Caco-2 (cell line): ENCODE data around the gene ADAM12. TPM values are rescaled to one million over a fixed set of nuclear protein-coding genes. Genes with fewer than 3 reads are reported as not detected.

ENCODE experiments used
- BruUV-seq: library from RNA; stranded (reverse); fragments of 400-500 nt; replicated peaks from 2 replicates; lab custom pipeline; 2021; lab: Mats Ljungman, UMichigan
- CTCF ChIA-PET: fragments of 300-600 bp; sonication (Branson Sonifier 250); formaldehyde crosslinking; loops from one replicate; lab custom pipeline; 2022; ENCODE audit warnings: antibody characterized with exemption; lab: Charles Lee
- POLR2A ChIA-PET: fragments of 300-600 bp; sonication (Branson Sonifier 250); formaldehyde crosslinking; loops from one replicate; lab custom pipeline; 2022; ENCODE audit warnings: antibody characterized with exemption; lab: Charles Lee
- DNase-seq, 2 experiments: peaks; one replicate each; pipeline versions ENCODE4 v3.0.0 to v3.0.0-alpha.2; 2020 to 2022
- H3K27me3 ChIP-seq: replicated peaks from 2 replicates; pipeline ENCODE4 v1.6.0; 2011; ENCODE audit warnings: low read length; ENCODE audit not compliant: control insufficient read depth, insufficient read depth
- H3K36me3 ChIP-seq: 2 replicates; pipeline ENCODE4 v1.5.1; 2011; ENCODE audit warnings: low read length; ENCODE audit not compliant: control insufficient read depth, insufficient read depth
- H3K4me1 ChIP-seq: fragments of 250-450 bp; sonication (Bioruptor Pico); 2 replicates; pipeline ENCODE4 v1.5.1; 2020; ENCODE audit warnings: mild to moderate bottlenecking
- H3K4me3 ChIP-seq: 2 replicates; pipeline ENCODE4 v1.5.1; 2011; ENCODE audit warnings: low read depth, mild to moderate bottlenecking, control low read depth, low read length
- H3K9me3 ChIP-seq: fragments of 250-450 bp; sonication (Bioruptor Pico); 2 replicates; pipeline ENCODE4 v1.5.1; 2020; ENCODE audit warnings: mild to moderate bottlenecking, moderate library complexity
- H3K27ac Mint-ChIP-seq: one replicate; pipeline ENCODE4 v1.8.0; 2022; ENCODE audit warnings: mixed read lengths; ENCODE audit not compliant: unreplicated experiment
- H3K27me3 Mint-ChIP-seq: one replicate; pipeline ENCODE4 v1.8.0; 2022; ENCODE audit warnings: mixed read lengths; ENCODE audit not compliant: insufficient read depth, unreplicated experiment
- H3K36me3 Mint-ChIP-seq: one replicate; pipeline ENCODE4 v1.8.0; 2022; ENCODE audit warnings: mild to moderate bottlenecking, mixed read lengths; ENCODE audit not compliant: insufficient read depth, unreplicated experiment
- H3K4me1 Mint-ChIP-seq: one replicate; pipeline ENCODE4 v1.8.0; 2022; ENCODE audit warnings: low read depth, mixed read lengths; ENCODE audit not compliant: unreplicated experiment
- H3K4me3 Mint-ChIP-seq: one replicate; pipeline ENCODE4 v1.8.0; 2022; ENCODE audit warnings: mild to moderate bottlenecking, moderate library complexity, mixed read lengths; ENCODE audit not compliant: unreplicated experiment
- H3K9me3 Mint-ChIP-seq: one replicate; pipeline ENCODE4 v1.8.0; 2022; ENCODE audit warnings: mixed read lengths; ENCODE audit not compliant: unreplicated experiment
- intact Hi-C: fragments of 100-400 bp; cut with micrococcal nuclease; formaldehyde crosslinking; loops from one replicate; pipeline ENCODE4 v1.10.0; 2022; ENCODE audit not compliant: unreplicated experiment
- total RNA-seq: library from RNA; stranded (reverse); gene quantifications from 2 replicates; pipeline ENCODE4 v1.2.3, GENCODE V29; 2022
- TF ChIP-seq, protein P1 (sequence below), 2 experiments: fragments of 200-600 bp in 1 of 2; IDR thresholded peaks; 1 replicate in 1 of 2; 2 replicates in 1 of 2; pipeline versions ENCODE4 v1.5.1 to v1.8.0; 2011 to 2022; ENCODE audit warnings: antibody characterized with exemption in 1 of 2, control low read depth in 1 of 2, inconsistent platforms in 1 of 2, low read depth in 1 of 2, low read length in 1 of 2, mild to moderate bottlenecking in 1 of 2, moderate library complexity in 1 of 2; ENCODE audit not compliant: insufficient read depth in 1 of 2, severe bottlenecking in 1 of 2, unreplicated experiment in 1 of 2

Gene ADAM12
- total RNA-seq, 1 experiment from 2014 or later, result not detected

DNA sequence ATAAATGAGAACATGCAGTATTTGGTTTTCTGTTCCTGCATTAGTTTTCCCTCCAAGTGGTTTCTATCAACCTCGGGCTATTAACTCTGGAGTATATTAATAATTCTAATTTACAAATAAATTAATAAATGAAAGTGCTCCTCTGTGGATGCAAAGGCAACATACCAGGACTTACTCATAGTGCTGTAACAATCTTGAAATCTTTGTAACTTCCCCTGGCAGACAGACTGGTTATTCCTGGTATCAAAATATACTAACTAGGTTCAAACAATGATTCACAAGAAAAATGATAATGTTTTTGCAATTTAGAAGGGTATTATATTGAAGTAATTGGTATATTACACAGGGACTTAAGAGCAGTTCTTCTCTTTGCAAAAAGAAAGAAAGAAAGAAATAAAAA, 314.7 kb downstream of the ADAM12 start:
- H3K27me3 Mint-ChIP-seq, result peaks cover 18% of the 10 kb centered on the region
- H3K4me1 ChIP-seq, result no peaks in the 10 kb centered on the region
- H3K9me3 ChIP-seq, result no peaks in the 10 kb centered on the region; the same call in none of the 2 replicates
- CTCF ChIA-PET, result no interaction called here
- no peaks in the 10 kb centered on the region for H3K36me3 Mint-ChIP-seq
- POLR2A ChIA-PET, result no interaction called here
- H3K4me3 Mint-ChIP-seq, result no peak overlapping the region
- H3K4me1 Mint-ChIP-seq, result no peaks in the 10 kb centered on the region
- no peaks in the 10 kb centered on the region for H3K36me3 ChIP-seq
- TF ChIP-seq, protein P1, sequence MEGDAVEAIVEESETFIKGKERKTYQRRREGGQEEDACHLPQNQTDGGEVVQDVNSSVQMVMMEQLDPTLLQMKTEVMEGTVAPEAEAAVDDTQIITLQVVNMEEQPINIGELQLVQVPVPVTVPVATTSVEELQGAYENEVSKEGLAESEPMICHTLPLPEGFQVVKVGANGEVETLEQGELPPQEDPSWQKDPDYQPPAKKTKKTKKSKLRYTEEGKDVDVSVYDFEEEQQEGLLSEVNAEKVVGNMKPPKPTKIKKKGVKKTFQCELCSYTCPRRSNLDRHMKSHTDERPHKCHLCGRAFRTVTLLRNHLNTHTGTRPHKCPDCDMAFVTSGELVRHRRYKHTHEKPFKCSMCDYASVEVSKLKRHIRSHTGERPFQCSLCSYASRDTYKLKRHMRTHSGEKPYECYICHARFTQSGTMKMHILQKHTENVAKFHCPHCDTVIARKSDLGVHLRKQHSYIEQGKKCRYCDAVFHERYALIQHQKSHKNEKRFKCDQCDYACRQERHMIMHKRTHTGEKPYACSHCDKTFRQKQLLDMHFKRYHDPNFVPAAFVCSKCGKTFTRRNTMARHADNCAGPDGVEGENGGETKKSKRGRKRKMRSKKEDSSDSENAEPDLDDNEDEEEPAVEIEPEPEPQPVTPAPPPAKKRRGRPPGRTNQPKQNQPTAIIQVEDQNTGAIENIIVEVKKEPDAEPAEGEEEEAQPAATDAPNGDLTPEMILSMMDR (IDR thresholded peaks at IDR 0.05; ENCODE audit: insufficient read depth in 1 of 2, low read depth in 1 of 2, low read length in 1 of 2, severe bottlenecking in 1 of 2, unreplicated experiment in 1 of 2), result no peak
- no peaks in the 10 kb centered on the region for H3K9me3 Mint-ChIP-seq
- intact Hi-C loops, result no loop called here
- no TSS peak for BruUV-seq
- H3K27me3 ChIP-seq, result no peaks in the 10 kb centered on the region
- DNase-seq, result no peak
- H3K4me3 ChIP-seq, result no peak overlapping the region
- no peak overlapping the region for H3K27ac Mint-ChIP-seq

GRCh38 chr10:126072622-126073021, 315.7 kb downstream of the ADAM12 start:
- CTCF ChIA-PET, result no interaction called here
- no TSS peak for BruUV-seq
- H3K36me3 Mint-ChIP-seq, result no peaks in the 10 kb centered on the region
- intact Hi-C loops, result no loop called here
- no peaks in the 10 kb centered on the region for H3K9me3 Mint-ChIP-seq
- no peak overlapping the region for H3K4me3 Mint-ChIP-seq
- Histone ChIP-seq H3K36me3 (no peaks in the 10 kb centered on the region), H3K9me3 (no peaks in the 10 kb centered on the region; the same call in none of the 2 replicates), H3K4me1 (no peaks in the 10 kb centered on the region), H3K27me3 (no peaks in the 10 kb centered on the region), H3K4me3 (no peak overlapping the region)
- H3K27me3 Mint-ChIP-seq, result peaks cover 18% of the 10 kb centered on the region
- no peaks in the 10 kb centered on the region for H3K4me1 Mint-ChIP-seq
- POLR2A ChIA-PET, result no interaction called here
- DNase-seq, result no peak
- H3K27ac Mint-ChIP-seq, result no peak overlapping the region
- TF ChIP-seq, protein P1 (IDR thresholded peaks at IDR 0.05; ENCODE audit: insufficient read depth in 1 of 2, low read depth in 1 of 2, low read length in 1 of 2, severe bottlenecking in 1 of 2, unreplicated experiment in 1 of 2), result no peak

- Histone ChIP-seq H3K36me3 (no peaks in the 10 kb centered on the region), H3K4me3 (no peak overlapping the region), H3K27me3 (no peaks in the 10 kb centered on the region), H3K9me3 (no peaks in the 10 kb centered on the region), H3K4me1 (no peaks in the 10 kb centered on the region)
- ChIA-PET POLR2A (no interaction called here), CTCF (no interaction called here)
- Mint-ChIP-seq H3K4me1 (no peaks in the 10 kb centered on the region), H3K9me3 (no peaks in the 10 kb centered on the region), H3K4me3 (no peak overlapping the region), H3K27me3 (peaks cover 18% of the 10 kb centered on the region), H3K36me3 (no peaks in the 10 kb centered on the region), H3K27ac (no peak overlapping the region)
- DNase-seq, result no peak
- intact Hi-C loops, result no loop called here
- no TSS peak for BruUV-seq
- TF ChIP-seq, protein P1 (IDR thresholded peaks at IDR 0.05; ENCODE audit: insufficient read depth in 1 of 2, low read depth in 1 of 2, low read length in 1 of 2, severe bottlenecking in 1 of 2, unreplicated experiment in 1 of 2), result no peak
These were observed 317.6 kb downstream of the ADAM12 start for GRCh38 chr10:126070476-126071215.
